HepG2 (cell line): Measurements from ENCODE around the gene RPP21. TPM values are rescaled to one million over a fixed set of nuclear protein-coding genes. Genes with fewer than 3 reads are reported as not detected.

Experiments used
- CHD2 ChIP-seq: IDR thresholded peaks from 2 replicates; pipeline ENCODE4 v1.6.1; 2011; ENCODE audit warnings: low read depth, low read length, improper control_type of control experiment
- HNRNPH1 ChIP-seq: fragments of 200-400 bp; formaldehyde crosslinking; optimal IDR thresholded peaks from 2 replicates; pipeline ENCODE3; 2017; ENCODE audit warnings: mild to moderate bottlenecking, low read depth, low read length
- PAXIP1 ChIP-seq: sonication (generic); formaldehyde crosslinking; conservative IDR thresholded peaks from 2 replicates; pipeline ENCODE4 v1.4.0; 2020; ENCODE audit warnings: mild to moderate bottlenecking, missing genetic modification reagents, moderate library complexity
- TMF1 ChIP-seq: sonication (generic); formaldehyde crosslinking; IDR thresholded peaks from 2 replicates; pipeline ENCODE4 v1.8.1; 2022; ENCODE audit warnings: low read depth, missing genetic modification reagents
- polyA plus RNA-seq, 8 experiments: library from polyadenylated mRNA; depleted of rRNA in 3 of 8; stranded (reverse) in 7 of 8; unstranded in 1 of 8; fragments of >200 nt; fragmentation: Illumina TruSeq in 4 of 8; extraction: Trizol in 4 of 8; gene quantifications; 2 replicates each; pipeline versions ENCODE4 v1.2.1 to v1.2.3, GENCODE V29; 2011 to 2016; ENCODE audit warnings: low read depth in 4 of 8, missing spikeins in 1 of 8, mixed read lengths in 1 of 8; ENCODE audit not compliant: insufficient read depth in 1 of 8
- total RNA-seq, 5 experiments: library from RNA; depleted of rRNA; stranded (reverse); fragments of >200 nt; fragmentation: Illumina TruSeq; extraction: Trizol; gene quantifications; 2 replicates each; pipeline ENCODE4 v1.2.3, GENCODE V29; 2016; ENCODE audit warnings: low read depth in 1 of 5
- TF ChIP-seq, protein P1 (sequence below), 2 experiments: sonication (generic) in 1 of 2; formaldehyde crosslinking in 1 of 2; IDR thresholded peaks; 2 replicates each; pipeline versions ENCODE4 v1.4.0 to v1.6.1; 2016 to 2020; ENCODE audit warnings: borderline replicate concordance in 1 of 2, low read depth in 1 of 2, mild to moderate bottlenecking in 1 of 2, missing genetic modification reagents in 1 of 2
- TF ChIP-seq, protein P2 (sequence below): IDR thresholded peaks from 2 replicates; pipeline ENCODE4 v1.6.1; 2012; ENCODE audit warnings: inconsistent platforms

RPP21 gene
- total and polyA plus RNA-seq, 2 of the 13 experiments (the other 11 are each of a cell fraction or from before 2014, with no cell fraction given): 53.1 to 72.3 TPM

- TF ChIP-seq, protein P1, sequence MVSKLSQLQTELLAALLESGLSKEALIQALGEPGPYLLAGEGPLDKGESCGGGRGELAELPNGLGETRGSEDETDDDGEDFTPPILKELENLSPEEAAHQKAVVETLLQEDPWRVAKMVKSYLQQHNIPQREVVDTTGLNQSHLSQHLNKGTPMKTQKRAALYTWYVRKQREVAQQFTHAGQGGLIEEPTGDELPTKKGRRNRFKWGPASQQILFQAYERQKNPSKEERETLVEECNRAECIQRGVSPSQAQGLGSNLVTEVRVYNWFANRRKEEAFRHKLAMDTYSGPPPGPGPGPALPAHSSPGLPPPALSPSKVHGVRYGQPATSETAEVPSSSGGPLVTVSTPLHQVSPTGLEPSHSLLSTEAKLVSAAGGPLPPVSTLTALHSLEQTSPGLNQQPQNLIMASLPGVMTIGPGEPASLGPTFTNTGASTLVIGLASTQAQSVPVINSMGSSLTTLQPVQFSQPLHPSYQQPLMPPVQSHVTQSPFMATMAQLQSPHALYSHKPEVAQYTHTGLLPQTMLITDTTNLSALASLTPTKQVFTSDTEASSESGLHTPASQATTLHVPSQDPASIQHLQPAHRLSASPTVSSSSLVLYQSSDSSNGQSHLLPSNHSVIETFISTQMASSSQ (IDR thresholded peaks at IDR 0.05; ENCODE audit: low read depth): 0 out of 2 replicates have a peak, but pooled peaks have one; percentile 20
- TF ChIP-seq, protein P1 (CRISPR knock-in tag; IDR thresholded peaks at IDR 0.05; ENCODE audit: borderline replicate concordance): peak; percentile 42; the same call in 1 of the 2 replicates
- TF ChIP-seq PAXIP1: peak; percentile 8; the same call in 1 of the 2 replicates
- peak; percentile 76; the same call in 1 of the 2 replicates for TF ChIP-seq TMF1 (CRISPR knock-in tag)
- TF ChIP-seq, protein P2, sequence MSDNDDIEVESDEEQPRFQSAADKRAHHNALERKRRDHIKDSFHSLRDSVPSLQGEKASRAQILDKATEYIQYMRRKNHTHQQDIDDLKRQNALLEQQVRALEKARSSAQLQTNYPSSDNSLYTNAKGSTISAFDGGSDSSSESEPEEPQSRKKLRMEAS: peak; percentile 93
- 0 out of 2 replicates have a peak, but pooled peaks have one; percentile 13 for TF ChIP-seq CHD2
- TF ChIP-seq HNRNPH1: no peak
Observed at GRCh38 chr6:30325873-30326525, 19.0 kb upstream of the RPP21 start (continued).
